Ishikawa (cell line): ENCODE measurements around the gene GMFB.

Source experiments
- CEBPB ChIP-seq: IDR thresholded peaks from 2 replicates; pipeline ENCODE4 v1.6.1; 2012
- CREB1 ChIP-seq: IDR thresholded peaks from 2 replicates; pipeline ENCODE4 v1.6.1; 2012; ENCODE audit warnings: low read depth
- EGR1 ChIP-seq: IDR thresholded peaks from 2 replicates; pipeline ENCODE4 v1.6.1; 2012
- EP300 ChIP-seq: IDR thresholded peaks from 2 replicates; pipeline ENCODE4 v1.6.1; 2012; ENCODE audit warnings: borderline replicate concordance
- FOXM1 ChIP-seq: IDR thresholded peaks from 2 replicates; pipeline ENCODE4 v1.6.1; 2012; ENCODE audit warnings: low read depth, borderline replicate concordance
- MAX ChIP-seq: IDR thresholded peaks from 2 replicates; pipeline ENCODE4 v1.6.1; 2012
- NFIC ChIP-seq: IDR thresholded peaks from 2 replicates; pipeline ENCODE4 v1.6.1; 2012
- RAD21 ChIP-seq: IDR thresholded peaks from 2 replicates; pipeline ENCODE4 v1.6.1; 2012; ENCODE audit warnings: low read depth
- TAF1 ChIP-seq: IDR thresholded peaks from 2 replicates; pipeline ENCODE4 v1.6.1; 2012; ENCODE audit warnings: low read depth, mild to moderate bottlenecking
- TCF12 ChIP-seq: IDR thresholded peaks from 2 replicates; pipeline ENCODE4 v1.6.1; 2012; ENCODE audit warnings: low read depth
- TEAD4 ChIP-seq: IDR thresholded peaks from 2 replicates; pipeline ENCODE4 v1.6.1; 2012
- YY1 ChIP-seq: IDR thresholded peaks from 2 replicates; pipeline ENCODE4 v1.6.1; 2012; ENCODE audit warnings: low read depth
- ZBTB7A ChIP-seq: IDR thresholded peaks from 2 replicates; pipeline ENCODE4 v1.6.1; 2012; ENCODE audit warnings: low read depth
- TF ChIP-seq, protein P1 (sequence below): IDR thresholded peaks from 2 replicates; pipeline ENCODE4 v1.6.1; 2012
- TF ChIP-seq, protein P2 (sequence below): IDR thresholded peaks from 2 replicates; pipeline ENCODE4 v1.6.1; 2012; ENCODE audit warnings: low read depth, mild to moderate bottlenecking

The GMFB gene

GRCh38 chr14:54440037-54440436 is 48.7 kb downstream of the GMFB start:
- TF ChIP-seq EGR1 (no peak), EP300 (no peak), MAX (no peak), CREB1 (no peak)
- TF ChIP-seq, protein P1, sequence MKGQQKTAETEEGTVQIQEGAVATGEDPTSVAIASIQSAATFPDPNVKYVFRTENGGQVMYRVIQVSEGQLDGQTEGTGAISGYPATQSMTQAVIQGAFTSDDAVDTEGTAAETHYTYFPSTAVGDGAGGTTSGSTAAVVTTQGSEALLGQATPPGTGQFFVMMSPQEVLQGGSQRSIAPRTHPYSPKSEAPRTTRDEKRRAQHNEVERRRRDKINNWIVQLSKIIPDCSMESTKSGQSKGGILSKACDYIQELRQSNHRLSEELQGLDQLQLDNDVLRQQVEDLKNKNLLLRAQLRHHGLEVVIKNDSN: no peak

- TF ChIP-seq, protein P1: no peak
- TF ChIP-seq RAD21: no peak
- no peak for TF ChIP-seq FOXM1
- TF ChIP-seq TCF12: no peak
- no peak for TF ChIP-seq EP300
- no peak for TF ChIP-seq CEBPB
- no peak for TF ChIP-seq YY1
- TF ChIP-seq ZBTB7A: no peak
- no peak for TF ChIP-seq CREB1
- TF ChIP-seq, protein P2, sequence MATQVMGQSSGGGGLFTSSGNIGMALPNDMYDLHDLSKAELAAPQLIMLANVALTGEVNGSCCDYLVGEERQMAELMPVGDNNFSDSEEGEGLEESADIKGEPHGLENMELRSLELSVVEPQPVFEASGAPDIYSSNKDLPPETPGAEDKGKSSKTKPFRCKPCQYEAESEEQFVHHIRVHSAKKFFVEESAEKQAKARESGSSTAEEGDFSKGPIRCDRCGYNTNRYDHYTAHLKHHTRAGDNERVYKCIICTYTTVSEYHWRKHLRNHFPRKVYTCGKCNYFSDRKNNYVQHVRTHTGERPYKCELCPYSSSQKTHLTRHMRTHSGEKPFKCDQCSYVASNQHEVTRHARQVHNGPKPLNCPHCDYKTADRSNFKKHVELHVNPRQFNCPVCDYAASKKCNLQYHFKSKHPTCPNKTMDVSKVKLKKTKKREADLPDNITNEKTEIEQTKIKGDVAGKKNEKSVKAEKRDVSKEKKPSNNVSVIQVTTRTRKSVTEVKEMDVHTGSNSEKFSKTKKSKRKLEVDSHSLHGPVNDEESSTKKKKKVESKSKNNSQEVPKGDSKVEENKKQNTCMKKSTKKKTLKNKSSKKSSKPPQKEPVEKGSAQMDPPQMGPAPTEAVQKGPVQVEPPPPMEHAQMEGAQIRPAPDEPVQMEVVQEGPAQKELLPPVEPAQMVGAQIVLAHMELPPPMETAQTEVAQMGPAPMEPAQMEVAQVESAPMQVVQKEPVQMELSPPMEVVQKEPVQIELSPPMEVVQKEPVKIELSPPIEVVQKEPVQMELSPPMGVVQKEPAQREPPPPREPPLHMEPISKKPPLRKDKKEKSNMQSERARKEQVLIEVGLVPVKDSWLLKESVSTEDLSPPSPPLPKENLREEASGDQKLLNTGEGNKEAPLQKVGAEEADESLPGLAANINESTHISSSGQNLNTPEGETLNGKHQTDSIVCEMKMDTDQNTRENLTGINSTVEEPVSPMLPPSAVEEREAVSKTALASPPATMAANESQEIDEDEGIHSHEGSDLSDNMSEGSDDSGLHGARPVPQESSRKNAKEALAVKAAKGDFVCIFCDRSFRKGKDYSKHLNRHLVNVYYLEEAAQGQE: no peak
- no peak for TF ChIP-seq EGR1
- no peak for TF ChIP-seq NFIC
- TF ChIP-seq MAX: no peak
- TF ChIP-seq TEAD4: no peak
- no peak for TF ChIP-seq TAF1
Observed at GRCh38 chr14:54438703-54439102, 50.1 kb downstream of the GMFB start.

GRCh38 chr14:54435500-54435981 is 53.2 kb downstream of the GMFB start:
- no peak for TF ChIP-seq EP300

GRCh38 chr14:54428527-54428926 is 60.3 kb downstream of the GMFB start:
- TF ChIP-seq CREB1 (no peak), TCF12 (no peak), FOXM1 (no peak), YY1 (no peak), TAF1 (no peak), CEBPB (no peak), MAX (no peak), ZBTB7A (no peak), EP300 (no peak), RAD21 (no peak), NFIC (no peak), EGR1 (no peak), TEAD4 (no peak)
- TF ChIP-seq, protein P1: no peak
- TF ChIP-seq, protein P2: no peak

DNA sequence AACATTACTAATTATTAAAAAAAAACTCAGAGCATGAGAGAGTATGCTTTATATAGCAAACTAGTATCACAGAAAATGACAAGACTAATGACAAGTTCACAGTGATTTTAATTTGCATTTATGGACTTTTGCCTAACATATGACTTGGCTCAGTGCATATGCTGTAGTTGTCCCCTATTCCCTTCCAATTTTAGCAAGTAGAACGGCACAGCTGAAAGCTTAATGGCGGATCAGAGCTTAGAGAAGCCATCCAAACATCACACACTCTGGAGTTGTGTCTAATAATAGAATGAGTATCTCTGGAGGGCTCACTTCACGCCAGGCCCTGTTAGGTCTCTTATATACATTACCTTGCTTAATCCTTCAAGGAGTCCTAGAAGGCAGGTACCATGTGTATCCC is 60.9 kb downstream of the GMFB start:
- TF ChIP-seq TCF12 (no peak), ZBTB7A (no peak), CREB1 (no peak), NFIC (no peak), CEBPB (no peak), EGR1 (no peak), MAX (no peak), TAF1 (no peak), RAD21 (no peak)
- TF ChIP-seq, protein P1: no peak
